Endodermal cell (in vitro differentiated cells): ENCODE data around the gene PLAC9. TPM values are rescaled to one million over a fixed set of nuclear protein-coding genes. Genes with fewer than 3 reads are reported as not detected.

ENCODE experiments used
- DNase-seq: peaks from one replicate; pipeline ENCODE4 v3.0.0-alpha.2; 2017
- H3K27ac ChIP-seq: 2 replicates; pipeline ENCODE4 v1.5.1; 2013; ENCODE audit warnings: mild to moderate bottlenecking, low read depth, low read length, moderate library complexity
- H3K27me3 ChIP-seq: 2 replicates; pipeline ENCODE4 v1.6.1; 2013; ENCODE audit warnings: mild to moderate bottlenecking, low read length, moderate library complexity; ENCODE audit not compliant: insufficient read depth, control insufficient read depth, poor library complexity, severe bottlenecking
- H3K36me3 ChIP-seq: 2 replicates; pipeline ENCODE4 v1.7.0; 2013; ENCODE audit warnings: mild to moderate bottlenecking, low read length, moderate library complexity; ENCODE audit not compliant: control insufficient read depth, insufficient read depth
- H3K4me1 ChIP-seq: one replicate; pipeline ENCODE4 v1.7.0; 2013; ENCODE audit warnings: low read length; ENCODE audit not compliant: control insufficient read depth, insufficient read depth
- H3K4me3 ChIP-seq: 2 replicates; pipeline ENCODE4 v1.5.1; 2013; ENCODE audit warnings: mild to moderate bottlenecking, low read length, moderate library complexity
- H3K9ac ChIP-seq: 2 replicates; pipeline ENCODE4 v1.6.1; 2013; ENCODE audit warnings: mild to moderate bottlenecking, low read length, moderate library complexity; ENCODE audit not compliant: poor library complexity, severe bottlenecking; ENCODE audit errors: extremely low read depth
- H3K9me3 ChIP-seq: 2 replicates; pipeline ENCODE4 v1.6.1; 2013; ENCODE audit warnings: mild to moderate bottlenecking, low read length, moderate library complexity; ENCODE audit not compliant: control insufficient read depth
- H3K27ac Mint-ChIP-seq: 2 replicates; pipeline ENCODE4 v1.8.0; 2020; ENCODE audit warnings: mixed read lengths
- H3K27me3 Mint-ChIP-seq: 2 replicates; pipeline ENCODE4 v1.8.0; 2021; ENCODE audit warnings: mild to moderate bottlenecking, mixed read lengths; ENCODE audit not compliant: insufficient read depth
- H3K36me3 Mint-ChIP-seq: 2 replicates; pipeline ENCODE4 v1.8.0; 2020; ENCODE audit warnings: low read depth, mixed read lengths
- H3K4me1 Mint-ChIP-seq: 2 replicates; pipeline ENCODE4 v1.8.0; 2020; ENCODE audit warnings: mixed read lengths
- H3K4me3 Mint-ChIP-seq: 2 replicates; pipeline ENCODE4 v1.8.0; 2020; ENCODE audit warnings: mild to moderate bottlenecking, moderate library complexity, mixed read lengths
- H3K9me3 Mint-ChIP-seq: 2 replicates; pipeline ENCODE4 v1.8.0; 2020; ENCODE audit warnings: mild to moderate bottlenecking, mixed read lengths
- CTCF ChIP-seq: fragments of 200-600 bp; sonication (generic); conservative IDR thresholded peaks from 2 replicates; pipeline ENCODE4 v1.5.0; 2021; ENCODE audit warnings: antibody characterized with exemption, mild to moderate bottlenecking
- WGBS, 2 experiments: methylation state at CpG; one replicate each; pipeline versions ENCODE4 v1.1.5 to v1.1.7; 2013; ENCODE audit warnings: missing lambda C conversion rate in 2 of 2, mixed read lengths in 1 of 2; ENCODE audit not compliant: insufficient coverage in 1 of 2, insufficient read length in 1 of 2; 5-methylcytosine and 5-hydroxymethylcytosine counted together
- total RNA-seq, 2 donors: library from RNA; stranded (reverse); fragmentation: NEBNext Ultra II Directional in 1 of 2; extraction: Animal tissue kit (Norgen Biotek cat#: 25700) in 1 of 2; gene quantifications; 2 replicates in 1 of 2; 3 replicates in 1 of 2; pipeline ENCODE4 v1.2.1, GENCODE V29; 2021

Gene PLAC9
- total RNA-seq, 2 donors from 2014 or later = 8.4 to 14.9 TPM

- Mint-ChIP-seq H3K36me3 (peaks cover 3% of the 10 kb centered on the region), H3K4me1 (no peaks in the 10 kb centered on the region), H3K27me3 (no peaks in the 10 kb centered on the region), H3K27ac (no peak overlapping the region), H3K9me3 (peaks cover 23% of the 10 kb centered on the region), H3K4me3 (no peak overlapping the region)
- H3K9me3 ChIP-seq = peaks cover 18% of the 10 kb centered on the region
- H3K4me3 ChIP-seq = no peak overlapping the region
- no peak for DNase-seq
- H3K4me1 ChIP-seq = no peaks in the 10 kb centered on the region
- no peaks in the 10 kb centered on the region for H3K27me3 ChIP-seq
- H3K36me3 ChIP-seq = no peaks in the 10 kb centered on the region
- 89 to 98% methylated on average over 5 to 10 of the region's 10 CpGs for WGBS, 2 experiments
- TF ChIP-seq CTCF = no peak
- no peak overlapping the region for H3K9ac ChIP-seq
- no peak overlapping the region for H3K27ac ChIP-seq
Observed at GRCh38 chr10:80104066-80104926, 28.2 kb upstream of the PLAC9 start.

GRCh38 chr10:80108576-80109239, 23.8 kb upstream of the PLAC9 start:
- H3K27me3 Mint-ChIP-seq = no peaks in the 10 kb centered on the region
- Histone ChIP-seq H3K4me1 (no peaks in the 10 kb centered on the region), H3K27me3 (no peaks in the 10 kb centered on the region), H3K36me3 (no peaks in the 10 kb centered on the region), H3K4me3 (peak overlapping the region; percentile 40), H3K27ac (no peak overlapping the region), H3K9me3 (peaks cover 31% of the 10 kb centered on the region), H3K9ac (no peak overlapping the region)
- no peak overlapping the region for H3K27ac Mint-ChIP-seq
- TF ChIP-seq CTCF = no peak
- 68 to 77% methylated on average over 4 to 8 of the region's 8 CpGs for WGBS, 2 experiments
- peaks cover 5% of the 10 kb centered on the region for H3K4me1 Mint-ChIP-seq
- H3K9me3 Mint-ChIP-seq = peaks cover 40% of the 10 kb centered on the region
- H3K36me3 Mint-ChIP-seq = peaks cover 3% of the 10 kb centered on the region
- no peak overlapping the region for H3K4me3 Mint-ChIP-seq
- no peak for DNase-seq

GRCh38 chr10:80110986-80111385, 21.5 kb upstream of the PLAC9 start:
- peaks cover 31% of the 10 kb centered on the region for H3K9me3 ChIP-seq
- Mint-ChIP-seq H3K27ac (no peak overlapping the region), H3K9me3 (peaks cover 40% of the 10 kb centered on the region), H3K36me3 (peaks cover 3% of the 10 kb centered on the region), H3K4me3 (no peak overlapping the region), H3K4me1 (peaks cover 5% of the 10 kb centered on the region), H3K27me3 (no peaks in the 10 kb centered on the region)
- no peaks in the 10 kb centered on the region for H3K36me3 ChIP-seq
- no peak for DNase-seq
- no peak overlapping the region for H3K27ac ChIP-seq
- no peaks in the 10 kb centered on the region for H3K4me1 ChIP-seq
- no peak overlapping the region for H3K9ac ChIP-seq
- H3K27me3 ChIP-seq = no peaks in the 10 kb centered on the region
- no peak overlapping the region for H3K4me3 ChIP-seq
- 98 to 100% methylated on average over 1 of the region's 1 CpG for WGBS, 2 experiments
- TF ChIP-seq CTCF = no peak
